Suppressor macrophage (primary cell): ENCODE measurements around the gene CDK1.

ENCODE experiments used
- DNase-seq, 4 experiments: peaks; one replicate each; pipeline ENCODE4 v3.0.0-alpha.2; 2020 to 2022
- total RNA-seq, 17 experiments: gene quantifications; one replicate each; lab custom pipeline; 2026; ENCODE audit warnings: mixed read lengths in 6 of 17, inconsistent platforms in 3 of 17; lab: John Stamatoyannopoulos, UW

Gene CDK1
- total RNA-seq: 9.8 to 121 (median 45.1) reads per million in 17 experiments

DNA sequence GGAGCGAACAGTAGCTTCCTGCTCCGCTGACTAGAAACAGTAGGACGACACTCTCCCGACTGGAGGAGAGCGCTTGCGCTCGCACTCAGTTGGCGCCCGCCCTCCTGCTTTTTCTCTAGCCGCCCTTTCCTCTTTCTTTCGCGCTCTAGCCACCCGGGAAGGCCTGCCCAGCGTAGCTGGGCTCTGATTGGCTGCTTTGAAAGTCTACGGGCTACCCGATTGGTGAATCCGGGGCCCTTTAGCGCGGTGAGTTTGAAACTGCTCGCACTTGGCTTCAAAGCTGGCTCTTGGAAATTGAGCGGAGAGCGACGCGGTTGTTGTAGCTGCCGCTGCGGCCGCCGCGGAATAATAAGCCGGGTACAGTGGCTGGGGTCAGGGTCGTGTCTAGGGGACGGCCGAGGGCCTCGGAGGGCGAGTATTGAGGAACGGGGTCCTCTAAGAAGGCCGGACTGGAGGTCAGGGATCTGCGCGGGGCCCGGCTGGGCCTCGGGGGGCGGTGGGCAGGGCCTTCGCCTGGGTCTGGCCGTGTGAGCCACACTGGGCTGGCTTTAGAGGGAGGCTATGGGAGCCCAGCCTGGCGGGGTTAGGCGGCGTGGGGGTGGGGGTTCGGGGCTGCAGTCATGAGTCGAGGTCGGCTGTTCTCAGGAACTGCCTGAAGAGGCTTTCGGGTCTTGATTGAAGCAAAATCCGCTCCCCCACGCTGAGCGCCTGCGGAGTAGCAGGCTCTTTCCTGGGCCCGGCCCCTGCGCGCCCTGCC, at the start of gene CDK1:
CDK1 (plus strand) TSS at position 265 of the 757 bp plus-strand sequence. CDS start 1,688 bp downstream, outside the sequence.
- DNase-seq: peak; percentile 98 to 99 (median 98)

GRCh38 chr10:60729106-60729505, 49.2 kb upstream of the CDK1 start:
- DNase-seq: no peak

DNA sequence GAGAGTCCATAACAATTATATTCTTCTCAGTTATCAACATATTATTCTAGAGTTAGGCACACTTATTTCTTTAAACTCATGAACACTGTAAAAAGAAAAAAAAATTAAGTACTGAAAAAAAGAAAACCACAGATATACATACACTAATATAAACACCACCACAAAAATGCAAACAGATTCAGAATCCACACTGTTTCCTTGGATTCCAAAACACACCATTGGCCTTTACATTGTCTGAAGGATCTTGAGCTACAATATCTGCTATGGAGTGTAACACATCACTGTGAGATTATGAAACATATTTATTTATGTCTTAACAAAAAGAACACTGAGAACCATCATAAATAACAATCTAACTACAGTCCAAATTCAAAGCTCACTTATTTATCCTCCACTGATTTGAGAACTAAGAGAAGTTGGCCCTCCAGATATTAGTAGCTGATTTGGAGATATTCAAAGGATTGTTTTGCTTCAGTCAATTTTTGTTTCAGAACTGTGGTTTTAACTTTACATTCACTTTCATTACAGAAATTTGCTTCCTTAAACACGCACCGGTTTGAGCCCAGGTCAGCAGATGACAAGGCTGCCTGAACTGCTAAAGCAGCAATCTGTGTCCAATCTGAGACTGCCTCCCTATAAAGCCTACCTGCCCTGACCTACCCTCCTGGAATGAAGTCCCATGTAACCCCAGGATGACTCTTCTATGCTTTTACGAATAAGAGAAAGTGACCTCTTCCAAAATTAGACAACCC, 47.0 kb upstream of the CDK1 start:
- peak in 2 of 4 experiments; percentile 4 to 10 for DNase-seq

DNA sequence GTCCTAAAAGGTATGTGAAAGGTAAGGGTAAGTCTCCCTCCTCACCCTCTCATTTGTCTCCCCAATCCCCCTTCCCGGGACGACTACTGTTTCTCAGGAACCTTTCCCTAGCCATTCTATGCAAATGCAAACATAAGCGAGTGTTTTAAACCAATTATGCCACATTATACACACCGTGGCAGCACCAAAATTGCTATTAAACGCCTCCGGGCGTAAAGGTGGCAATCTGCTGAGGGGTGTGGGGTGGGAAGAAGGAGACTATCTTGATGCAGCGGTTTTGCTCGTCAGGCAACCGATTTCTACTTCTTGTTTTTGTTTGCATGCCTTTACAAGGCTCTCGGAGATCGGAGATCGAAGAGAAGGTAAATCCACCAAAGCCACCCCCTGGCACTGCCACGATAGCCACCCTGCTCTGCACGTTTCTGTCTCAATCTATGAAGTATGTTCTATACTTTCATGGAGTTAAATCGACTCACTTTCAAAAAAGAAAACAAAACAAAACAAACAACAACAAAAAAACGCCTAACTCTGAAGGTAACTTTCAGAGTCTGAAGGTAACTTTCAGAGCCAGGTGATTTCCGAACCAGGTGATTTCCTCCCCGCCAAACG, 46.0 kb upstream of the CDK1 start:
- peak in 3 of 4 experiments; percentile 9 to 31 (median 22) for DNase-seq

GRCh38 chr10:60732807-60733516, 45.3 kb upstream of the CDK1 start:
- DNase-seq: peak in 3 of 4 experiments; percentile 6 to 44 (median 27)

- DNase-seq: peak in 2 of 4 experiments; percentile 26 to 38
Measured at GRCh38 chr10:60733517-60733822, 44.8 kb upstream of the CDK1 start.

- DNase-seq: no peak
Measured at GRCh38 chr10:60733826-60734225, 44.5 kb upstream of the CDK1 start.

DNA sequence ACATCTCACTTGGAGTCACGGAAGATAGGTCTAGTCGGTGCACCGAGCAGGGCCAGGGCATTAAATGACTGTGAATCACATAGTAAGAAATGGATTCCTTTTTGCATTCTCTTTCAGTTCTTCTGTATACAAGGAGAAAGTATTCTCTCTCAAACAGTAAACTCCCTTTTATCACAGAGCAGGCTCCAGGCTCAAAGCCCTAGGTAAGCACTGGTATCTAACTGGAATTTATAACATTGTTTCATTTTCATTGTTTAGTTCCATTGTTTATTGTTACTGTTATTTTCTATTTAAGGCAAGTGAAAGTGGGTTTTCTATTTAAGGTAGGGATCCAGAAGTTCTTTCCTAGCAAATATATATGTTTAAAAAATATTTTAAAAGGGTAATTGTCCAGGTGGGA, 44.1 kb upstream of the CDK1 start:
- no peak for DNase-seq

DNA sequence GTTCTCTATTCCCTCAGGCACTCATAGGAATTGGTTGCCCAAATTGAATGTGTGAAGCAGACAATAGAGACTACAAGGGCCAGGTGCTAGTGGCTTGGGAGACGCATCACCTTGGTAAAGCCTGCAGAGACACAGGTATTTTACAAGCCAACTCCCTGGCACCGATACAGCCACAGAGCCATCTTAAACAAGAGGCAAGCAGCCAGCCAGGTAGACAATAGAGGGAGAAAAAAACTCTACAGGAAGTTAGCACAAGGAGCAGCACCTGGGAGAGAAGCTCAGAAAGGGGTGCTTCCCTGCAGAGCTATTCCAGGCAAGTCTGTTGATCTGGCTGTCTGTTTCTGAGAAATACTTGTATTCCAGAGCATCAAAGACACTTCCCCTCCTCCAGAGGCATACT, 43.0 kb upstream of the CDK1 start:
- DNase-seq: no peak

DNA sequence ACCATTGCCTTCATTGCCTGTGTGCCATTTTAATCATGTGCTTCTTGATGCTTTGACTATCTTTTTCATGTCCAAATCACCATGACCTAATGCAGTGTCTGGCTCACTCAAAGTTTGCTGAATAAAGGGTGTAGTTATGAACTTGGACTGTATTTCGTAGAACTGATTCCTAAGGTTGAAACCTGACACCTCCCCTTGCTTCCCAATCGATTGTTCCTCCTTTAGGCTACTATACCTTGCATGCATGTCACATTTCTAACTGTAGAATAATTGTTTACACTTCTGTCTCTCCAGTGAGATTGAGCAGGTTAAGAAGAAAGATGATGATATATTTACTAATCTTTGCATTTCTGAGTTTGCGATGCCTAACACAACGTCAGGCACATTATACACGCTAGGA, 41.0 kb upstream of the CDK1 start:
- DNase-seq: no peak

DNA sequence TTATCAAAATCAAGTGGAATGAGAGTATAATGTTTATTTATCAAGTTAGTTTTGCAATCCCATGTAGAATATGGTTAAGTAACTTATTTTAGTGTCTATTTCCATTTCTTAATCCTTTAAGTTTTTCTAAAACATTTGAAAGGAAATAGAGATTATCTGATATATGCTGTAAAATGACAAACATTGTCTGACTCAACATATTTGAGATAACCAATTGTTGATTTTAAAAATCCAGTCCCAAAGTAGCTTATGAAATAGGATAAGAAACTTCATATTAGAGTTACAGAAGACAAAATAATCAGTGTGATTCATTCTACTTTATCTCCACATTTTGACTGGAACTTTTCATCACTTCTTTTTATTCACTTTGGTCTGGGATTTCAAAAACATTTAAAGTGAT, 38.7 kb upstream of the CDK1 start:
- DNase-seq: no peak

- DNase-seq: no peak
Measured at GRCh38 chr10:60742512-60742911, 35.8 kb upstream of the CDK1 start.

- DNase-seq: no peak
Measured at GRCh38 chr10:60747817-60748469, 30.3 kb upstream of the CDK1 start.

- no peak for DNase-seq
Measured at GRCh38 chr10:60753152-60753551, 25.1 kb upstream of the CDK1 start.

DNA sequence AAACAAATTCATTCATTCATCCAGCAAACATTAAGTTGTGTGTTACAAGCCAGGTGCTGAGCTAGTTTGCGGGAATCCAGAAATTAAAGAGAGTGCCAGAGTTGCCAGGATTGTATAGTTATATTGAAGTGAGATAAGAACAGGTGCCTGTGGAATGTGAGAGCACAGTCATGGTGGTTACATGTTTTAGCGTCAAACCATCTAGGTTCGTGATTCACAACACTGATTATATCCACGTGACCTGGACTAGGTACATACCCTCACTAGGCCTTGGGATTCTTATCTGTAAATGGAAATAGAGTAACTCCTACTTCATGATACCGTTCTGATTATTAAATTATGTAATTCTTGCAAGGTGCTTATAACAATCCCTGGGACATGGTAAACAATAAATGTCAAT, 24.5 kb upstream of the CDK1 start:
- no peak for DNase-seq

DNA sequence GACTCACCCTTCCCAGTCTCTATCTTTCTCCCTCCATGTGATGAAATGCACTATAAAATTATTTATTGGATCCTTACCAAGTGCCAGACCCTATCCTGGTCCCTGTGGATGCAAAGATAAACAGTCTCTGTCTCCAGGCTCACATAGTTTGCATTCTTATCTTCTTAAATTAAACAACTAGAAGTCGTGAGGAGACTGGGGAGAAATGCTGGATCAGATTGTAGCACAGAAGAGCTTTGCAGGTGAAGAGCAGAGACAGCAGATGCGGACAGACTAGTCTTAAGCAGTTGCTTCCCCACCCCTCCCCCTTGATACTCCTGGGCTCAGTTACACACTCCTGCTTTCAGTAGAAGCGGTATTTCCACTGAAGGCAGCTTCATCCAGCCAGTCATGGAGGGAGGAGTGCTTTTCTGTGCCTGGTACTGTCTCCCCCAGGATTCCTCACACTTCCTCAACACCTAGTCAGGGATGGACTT, 20.8 kb upstream of the CDK1 start:
- no peak for DNase-seq

- no peak for DNase-seq
Measured at GRCh38 chr10:60759181-60759580, 19.1 kb upstream of the CDK1 start.

DNA sequence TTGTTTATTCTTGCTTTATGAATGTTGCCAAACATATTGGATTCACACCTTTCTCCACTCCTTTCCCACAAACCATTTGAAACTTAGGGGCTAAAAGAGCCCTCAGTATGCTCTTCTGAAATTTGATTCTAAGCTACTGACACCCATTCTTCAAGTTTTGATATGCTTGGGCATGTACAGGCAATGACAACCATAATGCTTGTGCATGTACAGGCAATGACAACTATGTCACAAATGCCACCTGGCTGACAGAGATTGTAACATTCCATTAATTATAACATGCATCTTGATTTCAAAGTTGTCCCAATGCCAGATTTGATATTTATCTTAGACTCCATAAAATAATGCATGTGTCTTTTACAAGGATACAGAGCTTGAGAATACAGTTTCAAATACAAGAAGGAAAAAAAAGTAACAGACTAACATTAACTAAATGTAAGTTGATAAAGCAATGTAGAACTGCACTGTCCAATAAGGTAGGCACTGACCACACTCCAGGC, 17.5 kb upstream of the CDK1 start:
- DNase-seq: no peak

DNA sequence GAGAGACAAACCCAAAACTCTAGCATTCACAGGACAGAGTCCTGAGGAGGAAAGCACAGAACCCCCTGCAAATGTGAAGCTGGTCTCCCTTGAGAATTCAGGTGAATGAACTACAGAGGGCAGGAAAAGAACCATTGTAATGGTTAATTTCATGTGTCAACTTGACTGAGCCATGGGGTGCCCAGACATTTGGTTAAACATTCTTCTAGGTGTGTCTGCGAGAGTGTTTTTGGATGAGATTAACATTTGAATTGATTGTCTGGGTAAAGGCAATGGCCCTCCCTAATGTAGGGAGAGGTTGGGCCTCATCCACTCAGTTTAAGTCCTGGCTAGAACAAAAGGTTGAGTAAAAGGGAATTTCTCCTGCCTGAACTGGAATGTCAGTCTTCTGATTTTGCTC, 15.7 kb upstream of the CDK1 start:
- DNase-seq: no peak

- DNase-seq: no peak
Measured at GRCh38 chr10:60767424-60767823, 10.9 kb upstream of the CDK1 start.

- DNase-seq: no peak
Measured at GRCh38 chr10:60769406-60769805, 8.9 kb upstream of the CDK1 start.

- no peak for DNase-seq
Measured at GRCh38 chr10:60777696-60778213, 523 bp upstream of the CDK1 start.
